SKM-1 (cell line): Measurements from ENCODE around the gene AP4B1.
"Not testable (repeated sequence)": the region's sequence is repeated elsewhere in the genome, so short reads cannot be mapped to it uniquely, and the experiment has no call there.

ENCODE experiments used
- DNase-seq: peaks from one replicate; lab custom pipeline; 2025; ENCODE audit not compliant: unreplicated experiment; lab: John Stamatoyannopoulos, UW

The AP4B1 gene

GRCh38 chr1:113904674-113905434 is at the start of gene AP4B1, which contains the start of gene DCLRE1B:
AP4B1 (minus strand) TSS chr1:113904799; CDS start chr1:113904717, 82 bp downstream.
DCLRE1B (plus strand) TSS chr1:113905326; CDS start chr1:113905587, 261 bp downstream.
- peak; percentile 99 for DNase-seq

DNA sequence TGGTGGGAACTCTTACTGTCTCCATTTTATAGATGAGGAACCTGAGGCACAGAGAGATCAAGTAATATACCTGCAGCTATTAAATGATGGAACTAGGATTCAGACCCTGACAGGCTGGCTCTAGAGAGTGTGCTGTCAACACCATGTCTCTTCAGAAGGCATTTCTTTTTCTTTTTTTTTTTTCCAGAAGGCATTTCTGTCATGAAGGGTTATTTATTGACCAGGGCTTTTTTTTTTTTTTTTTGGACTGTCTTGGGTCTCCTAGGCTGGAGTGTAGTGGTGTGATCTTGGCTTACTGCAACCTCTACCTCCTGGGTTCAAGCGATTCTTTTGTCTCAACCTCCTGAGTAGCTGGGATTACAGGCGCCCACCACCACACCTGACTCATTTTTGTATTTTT is 47.1 kb upstream of the AP4B1 start:
- DNase-seq: no peak

- no peak for DNase-seq
Observed at GRCh38 chr1:113950908-113951307, 46.3 kb upstream of the AP4B1 start.

DNA sequence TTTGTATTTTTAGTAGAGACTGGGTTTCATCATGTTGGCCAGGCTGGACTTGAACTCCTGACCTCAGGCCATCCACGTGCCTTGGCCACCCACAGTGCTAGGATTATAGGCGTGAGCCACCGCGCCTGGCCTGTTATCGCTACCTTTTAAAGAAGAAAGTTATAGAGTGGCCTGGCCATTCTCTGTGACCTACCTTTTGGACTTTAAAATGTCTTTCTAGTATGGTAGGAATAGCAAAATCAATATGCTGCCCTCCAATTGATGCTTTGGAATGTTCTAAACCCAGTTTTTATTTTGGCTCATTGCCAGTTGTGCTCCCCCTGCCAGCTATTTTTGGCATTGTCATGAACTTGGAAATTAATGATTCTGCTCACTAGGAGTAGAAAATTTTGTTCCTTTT is 44.4 kb upstream of the AP4B1 start:
- no peak for DNase-seq

DNA sequence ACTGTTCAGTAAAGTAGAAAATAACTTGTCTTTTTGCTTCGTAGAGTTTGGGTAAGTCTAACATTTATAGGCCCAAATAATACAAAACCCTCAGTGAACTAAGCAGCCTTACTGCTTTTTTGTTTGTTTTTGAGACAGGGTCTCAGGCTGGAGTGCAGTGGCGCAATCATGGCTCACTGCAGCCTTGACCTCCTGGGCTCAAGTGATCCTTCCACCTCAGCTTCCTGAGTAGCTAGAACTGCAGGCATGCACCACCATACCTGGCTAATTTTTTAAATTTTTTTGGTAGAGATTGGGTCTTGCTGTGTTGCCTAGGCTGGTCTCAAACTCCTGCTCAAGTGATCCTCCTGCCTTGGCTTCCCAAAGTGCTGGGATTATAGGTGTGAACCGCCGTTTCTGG is 43.6 kb upstream of the AP4B1 start:
- not testable (repeated sequence) for DNase-seq

DNA sequence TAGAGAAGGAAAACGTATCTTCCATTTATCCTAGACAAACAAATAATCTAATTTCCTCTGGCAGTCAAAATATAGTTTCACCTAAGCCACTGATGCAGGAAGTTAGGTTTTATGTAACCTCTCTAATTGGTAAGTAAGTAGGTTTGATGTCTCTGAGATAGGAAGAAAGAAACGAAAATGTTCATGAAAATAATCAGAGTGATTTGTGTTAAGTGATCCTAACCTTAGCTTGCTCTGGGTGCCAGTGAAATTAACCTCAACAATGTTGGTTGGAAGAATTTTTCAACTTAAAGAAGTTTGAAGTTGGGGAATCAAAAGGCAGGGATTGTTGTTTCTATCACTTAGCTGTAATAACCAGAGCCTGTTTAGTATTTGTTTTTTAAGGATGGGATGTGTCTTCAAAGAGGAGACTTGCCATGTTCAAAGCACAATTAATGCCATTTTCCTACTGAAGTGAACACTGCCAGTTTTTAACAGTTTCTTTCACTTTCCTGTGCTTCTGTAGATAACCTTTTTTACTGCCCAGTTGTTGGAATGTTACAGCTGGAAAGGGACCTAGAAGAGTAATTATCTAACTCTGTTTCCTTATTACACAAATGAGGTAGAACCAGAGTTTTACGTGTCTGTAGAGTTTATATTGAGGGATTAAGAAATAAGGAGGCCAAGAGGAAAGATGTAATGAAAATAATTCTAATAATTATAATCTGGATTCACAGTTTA is 42.9 kb upstream of the AP4B1 start:
- no peak for DNase-seq

DNA sequence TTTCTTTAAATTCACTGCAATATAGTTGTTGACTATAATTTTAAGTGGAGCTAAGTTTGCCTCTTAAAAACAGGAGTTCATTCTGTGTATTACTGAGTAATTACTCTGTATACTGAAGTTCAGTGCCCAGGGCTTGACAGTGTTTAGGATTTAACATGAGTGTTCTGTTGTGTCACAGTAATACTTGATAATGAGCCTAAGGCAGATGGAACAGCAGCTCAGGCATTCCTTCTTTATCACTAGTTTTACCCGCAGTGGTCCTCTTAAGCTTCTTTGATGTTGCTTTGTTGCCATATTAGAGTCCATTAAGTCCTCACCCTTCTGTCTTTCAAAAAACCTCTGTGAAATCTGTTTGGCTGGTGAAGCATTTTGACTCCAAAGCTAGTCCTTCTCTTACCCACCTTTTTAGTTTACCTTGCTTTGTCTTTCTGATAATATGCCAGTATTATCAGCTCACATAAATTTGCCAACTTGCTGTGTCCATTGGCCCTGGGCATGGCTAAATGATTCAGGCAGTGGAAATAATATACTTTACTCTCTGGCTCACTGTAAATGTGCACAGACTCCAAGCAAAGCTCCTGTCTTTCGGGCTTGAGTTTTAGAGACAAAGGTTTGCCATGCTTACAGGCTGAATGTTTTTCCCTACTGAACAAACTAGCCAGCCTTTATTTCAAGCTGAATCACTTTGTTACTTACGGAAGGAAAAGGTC is 42.2 kb upstream of the AP4B1 start:
- no peak for DNase-seq

GRCh38 chr1:113946112-113946511 is 41.5 kb upstream of the AP4B1 start:
- DNase-seq: no peak

DNA sequence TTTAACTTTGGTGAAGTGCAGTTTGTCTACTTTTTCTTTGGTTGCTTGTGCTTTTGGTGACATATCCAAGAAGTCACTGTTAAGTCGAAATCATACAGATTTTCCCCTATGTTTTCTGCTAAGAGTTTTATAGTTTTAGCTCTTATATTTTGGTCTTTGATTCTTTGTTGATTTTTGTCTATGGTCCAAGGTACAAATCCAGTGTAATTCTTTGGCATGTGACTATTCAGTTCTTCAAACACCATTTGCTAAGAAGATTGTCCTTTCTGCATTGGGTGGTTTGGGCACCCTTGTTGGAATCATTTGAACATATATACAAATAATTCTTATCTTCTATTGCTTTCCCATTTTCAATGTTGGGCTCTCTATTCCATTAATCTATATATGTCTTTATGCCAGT is 40.7 kb upstream of the AP4B1 start:
- no peak for DNase-seq

- peak; percentile 88 for DNase-seq
Observed at GRCh38 chr1:113943028-113943811, 38.6 kb upstream of the AP4B1 start.

- DNase-seq: no peak
Observed at GRCh38 chr1:113942527-113942926, 37.9 kb upstream of the AP4B1 start.

DNA sequence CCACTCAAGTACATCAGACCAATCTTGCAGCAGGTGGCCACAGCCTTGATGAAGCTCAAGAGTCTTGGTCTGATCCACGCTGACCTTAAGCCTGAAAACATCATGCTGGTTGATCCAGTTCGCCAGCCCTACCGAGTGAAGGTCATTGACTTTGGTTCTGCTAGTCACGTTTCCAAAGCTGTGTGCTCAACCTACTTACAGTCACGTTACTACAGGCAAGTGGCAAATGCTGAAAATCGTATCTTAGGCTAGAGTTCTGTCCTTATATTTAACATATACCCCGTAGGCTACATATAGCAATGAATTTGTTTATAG is 36.6 kb upstream of the AP4B1 start:
- DNase-seq: no peak

- peak; percentile 31 for DNase-seq
Observed at GRCh38 chr1:113940365-113941244, 36.0 kb upstream of the AP4B1 start.

GRCh38 chr1:113938192-113938591 is 33.6 kb upstream of the AP4B1 start:
- DNase-seq: no peak

- DNase-seq: no peak
Observed at GRCh38 chr1:113937146-113937545, 32.5 kb upstream of the AP4B1 start.

DNA sequence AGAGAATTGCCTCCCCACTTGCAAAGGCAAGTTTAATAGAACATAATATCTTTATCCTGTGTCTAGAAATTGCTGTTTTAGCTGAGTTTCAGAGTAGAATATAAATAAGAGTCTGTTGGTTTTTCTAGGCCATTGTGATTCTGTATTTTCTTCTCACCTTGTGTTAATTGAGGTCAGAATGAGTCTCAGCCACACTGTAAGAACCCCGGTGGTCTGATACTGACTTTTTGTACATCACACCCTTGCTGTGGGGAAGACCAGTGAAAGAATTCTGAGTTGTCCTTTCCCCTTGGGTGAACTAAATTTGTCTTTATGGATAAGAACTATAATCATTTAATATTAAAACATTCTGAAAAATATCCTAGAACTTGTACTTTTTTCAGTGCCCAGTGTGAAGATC is 31.4 kb upstream of the AP4B1 start:
- DNase-seq: no peak

GRCh38 chr1:113935176-113935575 is 30.6 kb upstream of the AP4B1 start:
- no peak for DNase-seq

GRCh38 chr1:113934511-113935055 is 30.0 kb upstream of the AP4B1 start:
- no peak for DNase-seq

DNA sequence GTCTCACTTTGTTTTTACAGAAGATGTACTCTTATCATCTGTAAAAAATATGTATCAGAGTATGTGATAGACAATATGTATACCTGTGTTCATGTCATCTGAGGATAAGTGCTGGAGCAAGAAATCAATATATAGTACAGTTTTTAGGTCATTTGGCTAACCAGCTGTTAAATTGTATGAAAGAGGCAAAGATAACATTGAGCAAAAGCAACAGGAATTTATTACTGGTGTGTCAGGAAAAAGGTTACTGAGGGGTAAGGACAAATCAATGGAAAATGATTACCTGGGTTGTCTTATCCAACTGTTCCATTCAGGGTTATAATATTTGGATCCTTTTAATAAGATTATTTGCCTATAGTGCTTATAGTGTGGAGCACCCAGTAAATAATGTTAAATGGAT is 29.4 kb upstream of the AP4B1 start:
- no peak for DNase-seq

- DNase-seq: peak; percentile 48
Observed at GRCh38 chr1:113931451-113931851, 26.9 kb upstream of the AP4B1 start.
